HK-2 (cell line): ENCODE measurements around the gene PIM3.

Experiments
- DNase-seq: peaks from one replicate; pipeline ENCODE4 v3.0.0-alpha.2; 2018; ENCODE audit not compliant: unreplicated experiment

The PIM3 gene

DNA sequence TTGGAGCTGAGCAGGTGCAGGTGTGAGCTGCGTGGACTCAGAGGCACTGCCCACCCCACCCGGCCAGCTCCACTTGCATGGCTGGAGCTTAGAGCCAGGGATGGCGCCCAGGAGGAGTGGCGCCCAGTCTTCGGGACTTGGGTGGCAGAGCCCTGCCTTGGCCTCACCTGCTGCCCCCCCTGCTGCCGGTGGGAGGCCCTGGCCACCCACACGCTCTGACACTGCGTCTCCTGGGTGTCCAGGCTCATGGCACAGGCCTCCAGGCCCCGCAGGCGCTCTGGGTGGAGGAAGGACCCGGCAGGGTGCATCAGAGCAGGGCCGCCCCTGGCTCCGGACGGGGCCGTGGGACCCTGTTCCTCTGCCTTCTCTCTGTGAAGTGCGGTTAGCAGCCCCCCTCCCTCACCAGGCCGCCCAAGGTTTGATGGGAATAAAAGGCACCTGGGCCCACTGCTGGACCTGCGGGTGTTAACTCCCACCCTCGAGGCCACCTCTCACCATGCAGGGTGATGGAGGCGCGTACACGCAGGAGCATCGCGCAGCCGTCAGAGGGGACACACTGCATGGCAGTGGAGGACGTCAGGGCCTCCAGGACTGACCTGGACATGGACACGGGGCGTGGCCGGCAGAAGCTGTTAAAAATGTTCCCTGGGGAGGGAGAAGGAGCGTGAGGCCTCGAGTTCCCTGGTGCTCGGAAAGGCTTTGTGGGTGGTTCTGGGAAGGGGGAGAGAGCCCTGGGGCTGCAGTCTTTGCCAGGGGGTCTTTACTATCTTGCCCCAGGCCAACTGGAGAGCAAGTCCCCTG lies 40.2 kb downstream of the PIM3 start:
- DNase-seq = no peak

DNA sequence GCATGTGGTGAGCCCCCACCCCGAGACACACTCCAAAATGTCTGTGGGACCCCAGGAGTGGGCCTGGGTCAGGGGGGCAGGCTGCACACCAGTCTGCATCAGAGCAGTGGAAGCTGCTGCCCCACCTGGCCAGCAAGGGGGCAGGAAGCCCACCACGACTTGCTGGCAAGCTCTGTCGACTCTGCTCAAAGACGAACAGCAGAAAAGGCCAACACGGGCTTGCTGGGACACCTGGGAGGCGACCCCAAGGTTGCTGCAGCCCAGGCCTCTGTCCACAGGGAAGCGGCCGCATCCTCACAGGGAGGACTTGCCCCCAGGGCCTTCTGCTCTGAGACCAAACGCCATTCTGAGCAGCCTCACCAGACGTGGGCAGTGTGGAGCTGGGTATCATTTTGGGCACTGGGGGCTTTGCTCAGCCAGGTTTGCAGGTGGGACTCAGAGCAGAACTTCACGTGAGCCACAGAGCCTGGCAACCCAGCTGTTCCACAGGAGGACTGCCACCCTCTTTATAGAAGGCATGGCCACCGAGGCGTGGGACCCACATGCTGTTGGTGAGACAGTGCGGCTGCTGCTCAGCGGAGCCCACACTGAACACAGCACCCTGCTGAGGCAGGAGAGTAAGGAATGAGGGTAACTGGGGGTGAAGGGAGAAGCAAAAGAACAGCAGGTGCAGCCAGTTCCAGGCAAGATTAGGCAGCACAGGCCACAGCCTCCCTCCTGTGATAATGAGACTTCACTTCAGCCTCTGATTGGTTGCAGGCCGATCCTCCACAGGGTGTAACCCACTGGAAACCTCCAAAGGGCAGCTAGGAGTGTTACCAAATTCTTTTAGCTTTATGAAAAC lies 41.0 kb downstream of the PIM3 start:
- no peak for DNase-seq

- no peak for DNase-seq
Measured at GRCh38 chr22:50002791-50003190, 42.2 kb downstream of the PIM3 start.

GRCh38 chr22:50004918-50005317 lies 44.3 kb downstream of the PIM3 start:
- no peak for DNase-seq

DNA sequence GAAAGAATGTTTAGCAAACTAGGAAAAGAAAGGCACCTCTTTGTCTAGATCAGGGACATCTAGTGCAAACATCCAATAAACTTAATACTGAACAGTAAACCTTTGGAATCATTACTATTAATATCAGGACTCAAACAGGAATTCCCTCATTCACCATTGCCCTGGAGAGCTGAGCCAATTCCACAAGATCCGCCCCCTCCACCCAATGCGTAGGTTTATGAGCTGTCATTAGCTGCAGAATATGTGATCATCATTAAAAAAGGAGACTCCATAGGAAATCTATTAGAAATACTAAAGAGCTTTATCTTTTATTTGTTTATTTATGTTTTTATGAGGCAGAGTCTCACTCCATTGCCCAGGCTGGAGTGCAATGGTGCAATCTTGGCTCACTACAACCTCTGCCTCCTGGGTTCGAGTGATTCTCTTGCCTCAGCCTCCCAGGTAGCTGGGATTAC lies 46.5 kb downstream of the PIM3 start:
- DNase-seq = no peak

DNA sequence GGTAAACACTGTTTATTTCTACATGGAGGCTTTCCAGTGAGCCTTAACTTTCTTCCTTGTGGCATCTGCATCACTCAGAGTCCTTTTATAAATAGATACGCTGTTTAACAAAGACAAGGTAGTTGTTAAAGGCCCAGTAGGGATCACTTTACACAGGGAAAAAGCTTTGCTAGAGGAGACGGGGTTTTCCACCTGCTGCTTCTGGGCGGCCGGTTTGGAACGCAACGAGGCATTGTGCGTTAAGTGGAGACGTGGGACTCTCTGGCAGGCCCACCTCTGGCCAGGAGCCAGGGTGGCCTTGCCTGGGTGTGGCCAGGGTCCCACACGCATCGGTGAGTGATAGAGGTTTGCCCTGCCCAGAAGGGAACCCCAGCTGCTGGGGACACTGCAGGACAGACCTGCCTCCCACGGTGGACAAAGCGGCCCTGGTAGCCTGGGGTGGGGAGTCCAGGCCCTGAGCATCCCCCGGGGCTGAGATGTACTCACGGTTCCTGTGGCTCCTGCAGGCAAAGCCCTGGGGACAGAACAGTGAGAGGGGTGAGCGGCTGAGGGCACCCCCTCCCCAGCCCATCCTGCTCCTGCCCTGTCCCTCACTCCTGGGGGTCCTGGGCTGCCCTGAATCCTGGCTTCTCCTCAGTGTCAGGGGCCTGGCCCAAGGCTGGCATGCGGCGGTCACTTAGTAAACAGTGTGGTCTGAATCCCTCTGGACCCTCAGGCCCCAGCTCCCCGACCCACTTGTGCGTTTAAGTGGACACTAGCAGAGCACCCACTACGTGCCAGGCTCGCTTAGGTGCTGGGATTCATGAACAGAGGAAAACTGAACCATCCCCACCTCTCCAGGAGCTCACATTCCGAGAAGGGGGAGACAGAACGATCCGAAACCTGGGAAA lies 47.8 kb downstream of the PIM3 start:
- DNase-seq = no peak

GRCh38 chr22:50009251-50009650 lies 48.7 kb downstream of the PIM3 start:
- no peak for DNase-seq

DNA sequence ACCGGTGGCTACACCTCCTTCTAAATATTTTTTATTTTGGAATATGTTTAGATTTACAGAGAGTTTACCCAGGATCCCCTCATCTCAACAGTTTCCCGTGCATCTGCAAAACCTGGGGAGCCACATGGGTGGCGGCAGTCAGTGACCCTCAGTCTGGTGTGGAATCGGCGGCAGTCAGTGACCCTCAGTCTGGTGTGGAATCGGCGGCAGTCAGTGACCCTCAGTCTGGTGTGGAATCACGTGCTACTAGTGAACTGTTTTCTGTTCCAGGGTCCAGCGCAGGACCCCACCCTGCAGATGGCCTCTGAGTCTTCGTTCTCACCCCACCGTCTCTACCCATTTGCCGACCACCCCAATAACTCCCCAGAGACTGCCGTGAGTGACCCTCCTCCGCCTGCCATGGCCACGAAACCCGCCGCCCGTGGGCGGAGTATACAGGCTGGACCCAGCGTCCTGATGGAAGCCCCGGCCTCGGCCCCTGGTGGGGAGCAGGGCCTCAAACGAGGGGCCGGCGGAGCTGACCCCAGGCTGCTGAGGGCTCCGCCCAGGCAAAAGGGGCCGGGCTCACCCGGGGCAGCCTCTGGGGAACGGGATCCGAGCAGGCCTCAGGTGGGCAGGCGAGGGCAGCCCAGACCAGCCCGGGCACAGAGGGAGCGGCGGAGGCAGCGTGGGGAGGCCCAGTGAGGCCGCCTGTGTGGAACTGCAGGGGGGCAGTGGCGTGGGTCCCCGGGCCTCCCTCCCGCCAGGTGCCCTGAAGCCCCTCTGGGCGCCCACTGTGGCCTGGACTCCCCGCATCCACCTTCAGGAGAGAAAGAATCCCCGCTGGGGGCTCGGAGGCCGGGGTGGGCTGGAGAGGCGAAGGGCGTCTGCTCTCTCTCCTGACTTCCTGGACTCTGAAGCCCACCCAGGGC lies 49.4 kb downstream of the PIM3 start:
- no peak for DNase-seq

DNA sequence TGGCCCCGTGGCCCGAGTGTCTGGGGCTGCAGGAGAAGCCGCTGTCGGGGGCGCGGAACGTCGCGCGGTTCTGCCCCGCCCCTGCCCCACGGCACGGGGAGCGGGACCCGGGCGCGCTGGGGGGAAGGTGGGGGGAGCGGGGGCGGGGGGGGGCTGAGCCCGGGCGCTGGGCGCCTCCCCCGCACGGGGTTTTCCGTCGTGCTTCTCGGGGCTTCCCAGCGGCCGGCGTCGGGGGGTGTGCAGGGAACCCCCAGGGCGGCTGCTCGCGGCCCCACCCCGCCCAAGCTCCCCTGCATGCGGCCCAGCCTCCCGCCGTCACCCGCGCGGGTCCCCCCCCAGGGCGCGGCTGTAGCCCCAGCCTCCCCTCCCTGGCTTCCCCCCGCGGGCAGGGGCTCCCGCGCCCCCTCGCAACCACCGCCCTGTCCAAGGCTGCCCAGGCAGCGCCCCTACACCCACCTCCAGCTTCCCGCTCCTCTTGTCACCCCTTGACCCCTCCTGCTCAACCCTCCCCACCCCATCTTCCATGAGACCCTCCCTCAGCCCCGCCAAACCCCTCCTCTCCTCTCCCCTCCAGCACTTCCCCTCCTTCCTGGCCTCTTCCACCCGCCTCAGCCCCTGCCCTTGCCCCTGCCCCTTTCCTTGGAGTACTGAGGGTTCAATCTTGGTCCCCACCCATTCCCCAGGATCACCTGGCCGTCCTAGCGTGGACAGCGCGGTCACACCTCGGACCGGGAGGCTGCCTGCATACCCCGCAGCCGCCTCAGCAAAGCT lies 50.3 kb downstream of the PIM3 start:
- no peak for DNase-seq

- DNase-seq = no peak
Measured at GRCh38 chr22:50011447-50012210, 51.1 kb downstream of the PIM3 start.

- DNase-seq = no peak
Measured at GRCh38 chr22:50012211-50013181, 51.9 kb downstream of the PIM3 start, which contains the start of gene IL17REL. Gene IL17REL (minus strand): TSS chr22:50012765. CDS start chr22:50012646, 119 bp downstream.
